OCI-M2 (cell line): ENCODE data around the gene ZNF624.
A peak's percentile ranks its signal among the peaks of the same experiment; 100 is the strongest.

Experiments
- DNase-seq: peaks from one replicate; lab custom pipeline; 2025; ENCODE audit not compliant: unreplicated experiment; lab: John Stamatoyannopoulos, UW

ZNF624 gene

DNA sequence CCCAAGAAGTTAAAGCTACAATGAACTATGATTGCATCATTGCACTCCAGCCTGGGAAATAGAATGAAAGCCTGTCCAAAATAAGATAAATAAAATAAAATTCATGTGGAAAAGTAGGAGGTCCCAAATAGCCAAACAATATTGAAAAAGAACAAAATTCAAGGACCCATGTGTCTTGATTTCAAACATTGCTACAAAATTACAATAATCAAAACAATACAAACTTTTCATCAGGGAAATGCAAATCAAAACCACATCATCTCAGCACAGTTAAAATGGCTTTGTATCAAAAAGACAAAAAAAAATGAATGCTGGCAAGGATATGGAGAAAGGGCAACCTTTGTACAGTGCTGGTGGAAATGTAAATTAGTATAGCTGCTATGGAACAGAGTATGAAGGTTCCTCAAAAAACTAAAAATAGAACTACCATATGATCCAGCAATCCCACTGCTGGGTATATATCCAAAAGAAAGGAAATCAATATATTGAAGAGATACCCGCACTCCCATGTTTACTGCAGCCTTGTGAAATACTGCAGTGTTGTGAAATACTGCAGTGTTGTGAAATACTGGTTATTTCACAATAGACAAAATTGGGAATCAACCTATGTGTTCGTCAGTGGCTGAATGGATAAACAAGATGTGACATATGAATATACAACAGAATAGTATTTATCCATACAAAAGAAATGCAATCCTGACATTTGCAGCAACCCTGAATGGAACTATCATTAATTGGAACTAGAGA lies 60.1 kb downstream of the ZNF624 start:
- no peak for DNase-seq

DNA sequence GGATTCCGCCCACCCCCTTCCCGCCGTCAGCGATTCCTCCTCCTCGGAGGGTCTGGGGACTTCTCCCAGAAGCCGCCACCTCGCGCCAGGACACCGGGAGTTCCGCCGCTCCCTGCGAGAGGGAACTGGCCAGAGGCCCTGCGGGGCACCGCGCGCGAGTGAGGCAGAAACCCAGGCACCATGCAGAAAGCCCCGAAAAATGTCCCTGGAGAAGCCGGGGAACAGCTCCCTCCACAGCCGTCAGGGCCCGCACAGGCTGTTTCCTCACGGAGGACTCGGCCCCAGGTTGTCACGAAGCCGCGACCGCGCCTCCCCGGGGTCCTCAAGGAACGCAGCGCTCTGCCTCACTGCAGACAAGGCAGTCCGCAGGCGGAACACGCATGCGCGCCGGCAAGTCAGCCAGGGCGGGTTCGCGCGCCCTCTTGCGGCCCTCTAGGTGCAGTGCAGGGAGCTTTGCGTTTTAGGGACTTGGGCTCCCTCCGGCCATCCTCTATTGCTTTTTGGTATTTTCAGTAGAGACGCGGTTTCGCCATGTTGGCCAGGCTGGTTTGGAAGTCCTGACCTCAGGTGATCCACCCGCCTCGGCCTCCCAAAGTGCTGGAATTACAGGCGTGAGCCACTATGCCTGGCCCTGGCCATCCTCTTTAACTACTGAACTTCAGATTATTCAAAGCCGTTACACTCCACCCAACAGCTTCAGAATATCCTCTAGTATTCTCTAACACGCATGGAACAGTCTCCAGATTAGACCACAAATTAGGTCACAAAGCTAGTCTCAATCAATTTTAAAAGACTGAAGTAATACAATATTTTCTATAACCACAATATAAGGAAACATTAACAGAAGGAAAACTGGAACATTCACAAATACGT lies 64.3 kb downstream of the ZNF624 start:
- peak; percentile 58 for DNase-seq

DNA sequence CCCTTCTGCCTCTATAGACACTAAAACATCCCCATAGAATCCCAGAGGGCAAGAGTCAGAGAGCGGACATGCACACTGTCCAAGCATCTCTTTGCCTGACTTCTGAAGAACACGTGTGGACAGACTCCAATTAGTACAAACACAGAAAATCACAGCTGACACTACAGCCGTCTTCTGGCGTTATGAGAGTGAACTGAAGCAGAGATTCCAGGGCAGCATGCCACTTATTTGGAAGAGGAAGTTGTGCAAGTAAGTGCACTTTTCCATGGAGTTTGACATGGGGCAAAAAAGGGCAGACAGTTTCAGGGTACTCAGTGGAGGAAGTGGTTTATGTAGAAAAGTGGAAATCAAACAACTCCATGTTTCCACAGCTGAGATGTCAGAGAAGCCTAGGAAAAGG lies 67.9 kb downstream of the ZNF624 start:
- DNase-seq: no peak

DNA sequence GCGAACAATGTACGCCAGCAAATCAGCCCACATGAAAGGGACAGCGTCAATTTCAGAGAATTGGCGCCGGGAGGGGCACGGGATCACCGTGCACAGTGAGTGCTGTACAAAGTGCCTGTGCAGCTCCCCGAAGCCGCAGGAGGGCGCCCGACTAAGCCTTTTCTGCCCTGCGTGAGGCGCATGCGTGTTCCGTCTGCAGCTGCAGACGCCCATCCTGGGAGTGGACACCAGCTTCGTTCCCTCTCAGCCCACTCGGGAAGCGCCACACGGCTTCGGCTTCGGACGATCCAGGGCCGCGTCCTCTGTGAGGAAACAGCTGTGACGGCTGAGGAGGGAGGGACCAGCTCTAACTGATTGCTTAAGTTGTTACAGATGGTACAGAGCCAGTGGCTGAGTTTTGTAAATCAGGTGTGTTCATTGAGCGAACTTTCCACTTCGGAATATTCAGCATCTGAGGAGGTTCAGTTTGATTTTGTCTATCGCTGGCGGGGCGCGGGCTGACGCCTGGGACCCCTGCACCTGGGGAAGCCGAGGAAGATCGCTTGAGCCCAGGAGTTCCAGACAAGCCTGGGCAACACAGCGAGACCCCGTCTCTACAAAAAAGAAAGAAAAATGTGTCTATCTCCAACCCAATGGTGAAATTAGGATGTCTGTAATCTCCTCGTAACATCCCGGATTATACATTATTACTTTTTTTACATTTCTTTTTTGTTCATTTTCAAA lies 69.2 kb downstream of the ZNF624 start:
- DNase-seq: no peak

GRCh38 chr17:16583781-16584180 lies 69.9 kb downstream of the ZNF624 start:
- no peak for DNase-seq

DNA sequence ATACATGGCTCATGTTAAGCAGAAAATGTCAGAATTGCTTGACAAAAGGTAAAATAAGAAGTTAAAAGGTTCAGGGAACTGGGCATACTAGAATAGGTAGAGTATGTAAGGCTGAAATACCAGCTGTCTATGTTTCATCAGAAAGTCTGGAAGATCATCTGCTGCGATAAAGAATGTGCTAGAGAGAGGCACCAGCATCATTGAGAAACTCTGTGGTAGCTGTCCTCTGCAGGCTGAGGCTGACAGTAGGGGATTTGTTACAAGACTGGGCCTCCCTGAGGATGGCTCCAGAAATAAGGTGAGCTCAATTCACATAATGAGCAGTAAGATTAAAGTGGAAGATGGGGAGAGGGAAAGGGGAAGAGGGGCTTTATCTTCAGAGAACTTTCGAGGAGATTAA lies 80.2 kb downstream of the ZNF624 start:
- DNase-seq: no peak
